SK-N-MC (cell line): Measurements from ENCODE around the gene TRIM47.
"Not testable (repeated sequence)": the region's sequence is repeated elsewhere in the genome, so short reads cannot be mapped to it uniquely, and the experiment has no call there.

Experiments
- EZH2 ChIP-seq: fragments of 200-600 bp; sonication (generic); IDR thresholded peaks from one replicate; pipeline ENCODE4 v1.6.1; 2017; ENCODE audit warnings: antibody characterized with exemption
- POLR2AphosphoS5 ChIP-seq: IDR thresholded peaks from 2 replicates; pipeline ENCODE4 v1.6.1; 2012; ENCODE audit warnings: mild to moderate bottlenecking, low read depth, low read length, borderline replicate concordance

GRCh38 chr17:75868730-75869281 lies 9.6 kb downstream of the TRIM47 start:
- TF ChIP-seq POLR2AphosphoS5, EZH2: not testable (repeated sequence)
